Retinal pigment epithelial cell (primary cell): ENCODE data around the gene TMEM163.
"Not testable (repeated sequence)": the region's sequence is repeated elsewhere in the genome, so short reads cannot be mapped to it uniquely, and the experiment has no call there.

Source experiments
- DNase-seq: peaks from one replicate; pipeline ENCODE4 v3.0.0-alpha.2; 2010; ENCODE audit warnings: low read depth
- H3K4me3 ChIP-seq: 2 replicates; pipeline ENCODE4 v1.5.1; 2011; ENCODE audit warnings: mild to moderate bottlenecking, low read length, control low read depth, moderate library complexity
- TF ChIP-seq, protein P1 (sequence below): conservative IDR thresholded peaks from 2 replicates; pipeline ENCODE4 v1.5.1; 2011; ENCODE audit warnings: low read depth, low read length, control low read depth, inconsistent platforms

Gene TMEM163

DNA sequence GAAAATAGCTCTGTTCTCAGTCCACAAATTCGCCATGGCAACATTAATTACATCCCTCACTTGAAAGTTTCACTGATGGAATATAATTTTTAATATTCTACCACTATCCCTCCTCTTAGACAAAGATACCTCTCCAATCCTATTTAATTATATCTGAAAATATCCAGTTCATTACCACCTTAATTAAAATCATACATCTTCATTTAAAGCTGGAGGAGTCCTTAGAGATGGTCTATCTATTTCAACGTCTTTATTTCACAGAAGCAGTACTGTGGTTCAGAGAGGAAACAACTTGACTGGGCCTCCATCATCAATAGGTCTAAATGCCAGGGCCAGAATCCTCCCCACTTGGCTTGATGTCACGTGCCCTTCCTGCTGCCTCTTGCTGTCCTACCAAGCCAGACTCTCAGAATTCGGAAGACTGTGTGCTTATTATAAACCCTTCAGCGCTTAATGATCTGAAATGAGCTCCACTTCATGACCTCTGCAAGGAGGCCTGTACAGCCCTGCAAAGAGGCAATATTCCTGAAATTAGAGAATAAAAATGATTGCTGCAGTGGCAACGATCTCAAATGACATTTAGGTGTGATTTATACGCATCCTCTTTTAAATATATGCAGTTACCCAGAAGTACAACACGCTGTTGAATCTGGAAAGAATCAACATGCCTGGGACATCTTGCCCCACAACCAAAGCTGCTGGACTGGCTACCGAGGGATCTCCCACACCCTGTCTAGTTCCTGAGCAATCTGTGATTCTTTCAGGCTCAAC is 146.3 kb downstream of the TMEM163 start:
- no peak overlapping the region for H3K4me3 ChIP-seq
- TF ChIP-seq, protein P1, sequence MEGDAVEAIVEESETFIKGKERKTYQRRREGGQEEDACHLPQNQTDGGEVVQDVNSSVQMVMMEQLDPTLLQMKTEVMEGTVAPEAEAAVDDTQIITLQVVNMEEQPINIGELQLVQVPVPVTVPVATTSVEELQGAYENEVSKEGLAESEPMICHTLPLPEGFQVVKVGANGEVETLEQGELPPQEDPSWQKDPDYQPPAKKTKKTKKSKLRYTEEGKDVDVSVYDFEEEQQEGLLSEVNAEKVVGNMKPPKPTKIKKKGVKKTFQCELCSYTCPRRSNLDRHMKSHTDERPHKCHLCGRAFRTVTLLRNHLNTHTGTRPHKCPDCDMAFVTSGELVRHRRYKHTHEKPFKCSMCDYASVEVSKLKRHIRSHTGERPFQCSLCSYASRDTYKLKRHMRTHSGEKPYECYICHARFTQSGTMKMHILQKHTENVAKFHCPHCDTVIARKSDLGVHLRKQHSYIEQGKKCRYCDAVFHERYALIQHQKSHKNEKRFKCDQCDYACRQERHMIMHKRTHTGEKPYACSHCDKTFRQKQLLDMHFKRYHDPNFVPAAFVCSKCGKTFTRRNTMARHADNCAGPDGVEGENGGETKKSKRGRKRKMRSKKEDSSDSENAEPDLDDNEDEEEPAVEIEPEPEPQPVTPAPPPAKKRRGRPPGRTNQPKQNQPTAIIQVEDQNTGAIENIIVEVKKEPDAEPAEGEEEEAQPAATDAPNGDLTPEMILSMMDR: no peak
- DNase-seq: no peak

GRCh38 chr2:134570676-134571075 is 148.1 kb downstream of the TMEM163 start:
- DNase-seq: no peak
- TF ChIP-seq, protein P1: no peak
- no peak overlapping the region for H3K4me3 ChIP-seq

DNA sequence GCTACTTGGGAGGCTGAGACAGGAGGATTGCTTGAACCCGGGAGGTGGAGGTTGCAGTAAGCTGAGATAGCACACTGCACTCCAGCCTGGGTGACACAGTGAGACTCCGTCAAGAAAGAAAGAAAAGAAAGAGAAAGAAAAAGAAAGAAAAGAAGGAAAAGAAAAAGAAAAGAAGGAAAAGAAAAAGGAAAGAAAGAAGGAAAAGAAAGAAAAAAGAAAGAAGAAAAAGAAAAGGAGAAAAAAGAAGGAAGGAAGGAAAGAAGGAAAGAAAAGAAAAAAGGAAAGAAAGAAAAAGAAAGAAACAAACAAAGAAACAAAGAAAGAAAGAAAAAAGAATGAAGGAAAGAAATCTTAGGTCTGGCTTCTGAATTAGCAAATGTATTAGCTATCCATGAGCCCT is 150.4 kb downstream of the TMEM163 start:
- no peak for DNase-seq
- H3K4me3 ChIP-seq: no peak overlapping the region
- TF ChIP-seq, protein P1: no peak

DNA sequence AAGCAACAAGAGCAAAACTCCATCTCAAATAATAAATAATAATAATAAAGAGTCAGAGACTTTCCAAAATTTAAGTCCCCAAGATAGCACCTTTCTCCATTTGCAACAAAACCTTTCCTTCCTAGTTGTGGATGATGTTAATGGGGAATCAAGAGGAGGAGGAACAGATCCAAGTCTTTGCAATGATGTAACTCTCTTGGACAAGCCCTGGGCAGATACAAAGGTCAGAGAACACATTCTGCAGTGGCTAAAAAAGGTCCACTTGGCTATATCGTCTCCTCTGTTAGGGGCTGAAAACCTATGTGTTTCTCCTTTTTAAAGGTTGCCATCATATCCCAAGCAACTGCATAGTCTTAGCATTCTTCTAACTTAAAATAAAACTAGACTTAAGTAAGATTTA is 151.1 kb downstream of the TMEM163 start:
- TF ChIP-seq, protein P1: no peak
- no peak for DNase-seq
- no peak overlapping the region for H3K4me3 ChIP-seq

DNA sequence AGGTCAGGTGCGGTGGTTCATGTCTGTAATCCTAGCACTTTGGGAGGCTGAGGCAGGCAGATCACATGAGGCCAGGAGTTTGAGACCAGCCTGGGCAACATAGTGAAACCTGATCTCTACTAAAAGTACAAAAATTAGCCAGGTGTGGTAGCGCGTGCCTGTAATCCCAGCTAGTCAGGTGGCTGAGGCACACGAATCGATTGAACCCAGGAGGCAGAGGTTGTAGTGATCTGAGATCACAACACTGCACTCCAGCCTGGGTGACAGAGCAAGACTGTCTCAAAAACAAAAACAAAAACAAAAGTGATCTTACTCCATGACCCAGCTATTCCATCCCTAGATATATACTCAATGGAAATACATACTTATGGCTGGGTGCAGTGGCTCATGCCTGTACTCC is 153.8 kb downstream of the TMEM163 start:
- H3K4me3 ChIP-seq, DNase-seq: not testable (repeated sequence)

GRCh38 chr2:134564549-134564948 is 154.3 kb downstream of the TMEM163 start:
- no peak for DNase-seq
- no peak overlapping the region for H3K4me3 ChIP-seq
- TF ChIP-seq, protein P1: no peak

- no peak for DNase-seq
- TF ChIP-seq, protein P1: no peak
- H3K4me3 ChIP-seq: no peak overlapping the region
Observed at GRCh38 chr2:134558208-134558830, 160.5 kb downstream of the TMEM163 start.
